AG10803 (cell line): ENCODE measurements around the gene CMIP.

Source experiments
- DNase-seq: peaks from one replicate; pipeline ENCODE4 v3.0.0; 2010; ENCODE audit warnings: low read depth
- H3K4me3 ChIP-seq: 2 replicates; pipeline ENCODE4 v1.5.1; 2011; ENCODE audit warnings: mild to moderate bottlenecking, low read length, control low read depth
- CTCF ChIP-seq: conservative IDR thresholded peaks from 2 replicates; pipeline ENCODE4 v1.5.1; 2011; ENCODE audit warnings: mild to moderate bottlenecking, low read length, control low read depth, inconsistent platforms

Gene CMIP

GRCh38 chr16:81513204-81514040 lies 68.8 kb downstream of the CMIP start:
- H3K4me3 ChIP-seq, result no peak overlapping the region
- no peak for TF ChIP-seq CTCF
- peak; percentile 52 for DNase-seq

- H3K4me3 ChIP-seq, result no peak overlapping the region
- DNase-seq, result no peak
- no peak for TF ChIP-seq CTCF
Measured at GRCh38 chr16:81514041-81514559, 69.5 kb downstream of the CMIP start.

- no peak for TF ChIP-seq CTCF
- no peak for DNase-seq
Measured at GRCh38 chr16:81514568-81515258, 70.1 kb downstream of the CMIP start.

GRCh38 chr16:81515281-81515680 lies 70.7 kb downstream of the CMIP start:
- no peak overlapping the region for H3K4me3 ChIP-seq
- no peak for DNase-seq
- TF ChIP-seq CTCF, result no peak

More at GRCh38 chr16:81514568-81515258, 70.1 kb downstream of the CMIP start:
- H3K4me3 ChIP-seq, result no peak overlapping the region

- no peak overlapping the region for H3K4me3 ChIP-seq
- no peak for DNase-seq
- TF ChIP-seq CTCF, result no peak
Measured at GRCh38 chr16:81515721-81516120, 71.1 kb downstream of the CMIP start.

GRCh38 chr16:81516478-81517149 lies 72.0 kb downstream of the CMIP start:
- no peak overlapping the region for H3K4me3 ChIP-seq
- DNase-seq, result no peak
- no peak for TF ChIP-seq CTCF
